Right lobe of liver (tissue), 4 donors: ENCODE data around the gene NQO2.

Experiments used
- POLR2A ChIP-seq: fragments of 450-650 bp; IDR thresholded peaks from one replicate; pipeline ENCODE4 v1.6.1; 2017; ENCODE audit warnings: antibody characterized with exemption, mild to moderate bottlenecking
- TF ChIP-seq, protein P1 (sequence below), 4 donors: fragments of 200-600 bp in 3 of 4; fragments of 450-650 bp in 1 of 4; IDR thresholded peaks; one replicate each; pipeline versions ENCODE4 v1.5.1 to v1.8.0; 2016 to 2022; ENCODE audit warnings: antibody characterized with exemption in 4 of 4, mild to moderate bottlenecking in 2 of 4
- donor health status: DM: no; HTN: no; CAD: no.
- donor health status: DM: no; HTN: no; CAD: no.
- donor health status: DM: no; HTN: yes; CAD: no.

GRCh38 chr6:3013486-3013885 is 13.8 kb downstream of the NQO2 start:
- TF ChIP-seq, protein P1, sequence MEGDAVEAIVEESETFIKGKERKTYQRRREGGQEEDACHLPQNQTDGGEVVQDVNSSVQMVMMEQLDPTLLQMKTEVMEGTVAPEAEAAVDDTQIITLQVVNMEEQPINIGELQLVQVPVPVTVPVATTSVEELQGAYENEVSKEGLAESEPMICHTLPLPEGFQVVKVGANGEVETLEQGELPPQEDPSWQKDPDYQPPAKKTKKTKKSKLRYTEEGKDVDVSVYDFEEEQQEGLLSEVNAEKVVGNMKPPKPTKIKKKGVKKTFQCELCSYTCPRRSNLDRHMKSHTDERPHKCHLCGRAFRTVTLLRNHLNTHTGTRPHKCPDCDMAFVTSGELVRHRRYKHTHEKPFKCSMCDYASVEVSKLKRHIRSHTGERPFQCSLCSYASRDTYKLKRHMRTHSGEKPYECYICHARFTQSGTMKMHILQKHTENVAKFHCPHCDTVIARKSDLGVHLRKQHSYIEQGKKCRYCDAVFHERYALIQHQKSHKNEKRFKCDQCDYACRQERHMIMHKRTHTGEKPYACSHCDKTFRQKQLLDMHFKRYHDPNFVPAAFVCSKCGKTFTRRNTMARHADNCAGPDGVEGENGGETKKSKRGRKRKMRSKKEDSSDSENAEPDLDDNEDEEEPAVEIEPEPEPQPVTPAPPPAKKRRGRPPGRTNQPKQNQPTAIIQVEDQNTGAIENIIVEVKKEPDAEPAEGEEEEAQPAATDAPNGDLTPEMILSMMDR (IDR thresholded peaks at IDR 0.05), result no peak
- no peak for TF ChIP-seq POLR2A
